DOHH2 (cell line): ENCODE results near the gene KCNH1.

Experiments used
- EZH2phosphoT487 ChIP-seq: fragments of 200-600 bp; sonication (generic); IDR thresholded peaks from 2 replicates; pipeline ENCODE4 v1.6.1; 2017; ENCODE audit warnings: borderline replicate concordance, mild to moderate bottlenecking, antibody characterized with exemption, low read length, moderate library complexity, mixed read lengths
- TF ChIP-seq, protein P1 (sequence below): fragments of 200-600 bp; sonication (generic); IDR thresholded peaks from one replicate; pipeline ENCODE4 v1.5.1; 2014; ENCODE audit warnings: antibody characterized with exemption, mild to moderate bottlenecking, low read depth, low read length; ENCODE audit not compliant: poor library complexity, severe bottlenecking

DNA sequence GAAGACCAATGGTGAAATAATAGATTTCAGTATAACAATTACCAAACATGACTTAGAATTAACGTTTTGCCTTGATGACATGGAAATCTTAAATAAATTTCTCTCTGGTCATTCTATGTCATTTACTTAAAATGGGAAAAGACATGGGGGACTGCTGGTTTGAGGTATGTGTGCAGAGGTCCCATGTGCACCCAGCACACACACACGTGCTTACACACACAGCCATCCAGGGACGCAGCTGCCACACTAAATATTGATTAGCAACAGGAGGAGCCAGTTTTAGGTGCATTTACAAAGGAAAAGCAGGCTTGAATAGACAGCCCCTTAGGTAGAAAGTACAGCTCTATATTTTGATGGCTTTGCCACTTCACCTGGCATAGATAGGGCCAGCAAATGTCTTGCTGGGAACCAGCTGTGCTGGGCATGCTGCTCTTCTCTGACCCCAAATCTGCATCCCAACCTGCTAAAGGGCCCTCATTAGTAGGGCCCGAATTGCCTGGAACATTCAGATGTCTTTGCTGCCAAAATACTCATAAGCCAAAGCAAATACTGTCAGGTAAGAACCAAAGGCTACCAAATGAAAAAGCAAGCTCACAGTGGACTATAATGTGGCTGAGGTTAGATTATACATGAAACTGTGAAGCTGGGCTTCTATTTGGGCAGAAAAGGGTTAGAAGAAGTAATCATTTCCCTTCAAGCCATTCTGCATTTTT, 405.4 kb downstream of the KCNH1 start:
- TF ChIP-seq, protein P1, sequence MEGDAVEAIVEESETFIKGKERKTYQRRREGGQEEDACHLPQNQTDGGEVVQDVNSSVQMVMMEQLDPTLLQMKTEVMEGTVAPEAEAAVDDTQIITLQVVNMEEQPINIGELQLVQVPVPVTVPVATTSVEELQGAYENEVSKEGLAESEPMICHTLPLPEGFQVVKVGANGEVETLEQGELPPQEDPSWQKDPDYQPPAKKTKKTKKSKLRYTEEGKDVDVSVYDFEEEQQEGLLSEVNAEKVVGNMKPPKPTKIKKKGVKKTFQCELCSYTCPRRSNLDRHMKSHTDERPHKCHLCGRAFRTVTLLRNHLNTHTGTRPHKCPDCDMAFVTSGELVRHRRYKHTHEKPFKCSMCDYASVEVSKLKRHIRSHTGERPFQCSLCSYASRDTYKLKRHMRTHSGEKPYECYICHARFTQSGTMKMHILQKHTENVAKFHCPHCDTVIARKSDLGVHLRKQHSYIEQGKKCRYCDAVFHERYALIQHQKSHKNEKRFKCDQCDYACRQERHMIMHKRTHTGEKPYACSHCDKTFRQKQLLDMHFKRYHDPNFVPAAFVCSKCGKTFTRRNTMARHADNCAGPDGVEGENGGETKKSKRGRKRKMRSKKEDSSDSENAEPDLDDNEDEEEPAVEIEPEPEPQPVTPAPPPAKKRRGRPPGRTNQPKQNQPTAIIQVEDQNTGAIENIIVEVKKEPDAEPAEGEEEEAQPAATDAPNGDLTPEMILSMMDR = no peak
- TF ChIP-seq EZH2phosphoT487 = no peak
